MG63 (cell line): ENCODE data around the gene NPAS1. TPM values are rescaled to one million over a fixed set of nuclear protein-coding genes. Genes with fewer than 3 reads are reported as not detected.

Experiments used
- DNase-seq: peaks from one replicate; pipeline ENCODE4 v3.0.0-alpha.2; 2020
- H3K27me3 ChIP-seq: fragments of 250-450 bp; sonication (Bioruptor Pico); 2 replicates; pipeline ENCODE4 v1.5.1; 2020; ENCODE audit warnings: mild to moderate bottlenecking, moderate library complexity
- H3K36me3 ChIP-seq: fragments of 250-450 bp; sonication (Bioruptor Pico); 2 replicates; pipeline ENCODE4 v1.5.1; 2020; ENCODE audit warnings: mild to moderate bottlenecking, moderate library complexity
- H3K4me3 ChIP-seq: fragments of 250-450 bp; sonication (Bioruptor Pico); 2 replicates; pipeline ENCODE4 v1.5.1; 2020; ENCODE audit warnings: mild to moderate bottlenecking, moderate library complexity
- H3K9me3 ChIP-seq: fragments of 250-450 bp; sonication (Bioruptor Pico); 2 replicates; pipeline ENCODE4 v1.5.1; 2020; ENCODE audit warnings: mild to moderate bottlenecking, moderate library complexity
- total RNA-seq: library from RNA; depleted of rRNA; stranded (reverse); fragments of >200 nt; shearing (Covaris generic); gene quantifications from 2 replicates; pipeline ENCODE4 v1.2.3, GENCODE V29; 2014; ENCODE audit warnings: low replicate concordance; rRNA removed

NPAS1 gene
- total RNA-seq = 0.33 TPM in 1 of 2 replicates, not detected in the other

DNA sequence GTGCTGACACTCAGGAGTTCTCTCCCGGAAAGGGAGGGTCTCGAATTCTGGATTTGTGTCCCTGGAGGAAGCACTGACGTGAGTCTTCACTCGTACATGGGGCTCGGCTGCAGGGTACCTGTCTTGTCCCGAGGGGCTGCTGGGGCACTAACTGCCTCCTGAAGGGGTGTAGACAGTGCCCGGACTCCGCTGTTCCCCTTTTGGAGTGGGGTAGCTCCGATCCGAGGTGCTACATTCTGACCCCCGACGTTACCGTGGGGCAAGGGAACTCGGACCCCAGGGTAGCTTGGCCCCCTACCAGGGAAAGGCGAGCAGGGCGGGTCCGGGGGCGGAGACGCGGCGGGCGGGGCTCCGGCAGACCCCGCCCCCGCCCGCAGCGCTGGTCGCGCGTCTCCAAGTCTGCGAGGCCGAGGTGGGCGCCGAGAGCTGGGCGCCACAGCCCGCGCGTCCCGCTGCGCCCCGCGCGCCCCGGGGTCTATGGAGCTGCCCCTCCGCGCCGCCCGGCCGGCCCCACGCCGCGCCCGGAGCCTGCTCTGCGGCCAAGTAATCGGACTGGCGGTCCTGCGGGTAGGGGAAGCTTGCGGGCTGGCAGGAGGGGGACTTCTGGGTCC lies at the start of gene NPAS1:
NPAS1 (plus strand) TSS at position 407 of the 611 bp plus-strand sequence. CDS start 1,211 bp downstream, outside the sequence.
- no peak for DNase-seq
- H3K9me3 ChIP-seq = no peaks in the 10 kb centered on the region
- H3K4me3 ChIP-seq = peak within 1 kb of the TSS; percentile 33
- H3K36me3 ChIP-seq = no peaks in the 10 kb centered on the region
- peaks cover 49% of the 10 kb centered on the region for H3K27me3 ChIP-seq

- H3K27me3 ChIP-seq = no peaks in the 10 kb centered on the region
- H3K36me3 ChIP-seq = peaks cover 29% of the 10 kb centered on the region
- peak; percentile 86 for DNase-seq
- H3K9me3 ChIP-seq = no peaks in the 10 kb centered on the region
- H3K4me3 ChIP-seq = no peak overlapping the region
These were observed 48.8 kb upstream of the NPAS1 start for GRCh38 chr19:46970815-46971214.

DNA sequence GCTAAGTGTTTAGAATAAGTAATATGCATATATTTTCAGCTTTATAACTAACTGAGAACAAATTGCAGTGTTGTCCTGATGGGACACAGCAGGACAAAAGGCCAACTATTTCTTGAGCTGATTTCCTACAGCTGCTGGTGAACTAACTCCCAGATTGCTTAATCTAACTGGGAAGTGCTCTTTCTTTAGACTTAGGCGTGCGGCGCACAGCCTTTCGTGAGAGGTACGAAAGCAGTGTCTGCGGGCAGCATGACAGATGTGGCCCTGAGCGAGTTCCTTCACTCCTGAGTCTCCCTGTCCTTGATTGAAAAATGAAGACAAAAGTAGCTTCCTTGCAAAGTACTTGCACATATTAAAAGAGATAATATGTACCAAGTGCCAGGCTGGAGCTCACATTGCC lies 47.3 kb upstream of the NPAS1 start:
- Histone ChIP-seq H3K36me3 (peaks cover 31% of the 10 kb centered on the region), H3K4me3 (no peak overlapping the region), H3K27me3 (no peaks in the 10 kb centered on the region), H3K9me3 (no peaks in the 10 kb centered on the region)
- DNase-seq = no peak

- H3K36me3 ChIP-seq = peaks cover 31% of the 10 kb centered on the region
- no peak for DNase-seq
- H3K4me3 ChIP-seq = no peak overlapping the region
- H3K9me3 ChIP-seq = no peaks in the 10 kb centered on the region
- H3K27me3 ChIP-seq = no peaks in the 10 kb centered on the region
These were observed 45.5 kb upstream of the NPAS1 start for GRCh38 chr19:46974181-46974580.

DNA sequence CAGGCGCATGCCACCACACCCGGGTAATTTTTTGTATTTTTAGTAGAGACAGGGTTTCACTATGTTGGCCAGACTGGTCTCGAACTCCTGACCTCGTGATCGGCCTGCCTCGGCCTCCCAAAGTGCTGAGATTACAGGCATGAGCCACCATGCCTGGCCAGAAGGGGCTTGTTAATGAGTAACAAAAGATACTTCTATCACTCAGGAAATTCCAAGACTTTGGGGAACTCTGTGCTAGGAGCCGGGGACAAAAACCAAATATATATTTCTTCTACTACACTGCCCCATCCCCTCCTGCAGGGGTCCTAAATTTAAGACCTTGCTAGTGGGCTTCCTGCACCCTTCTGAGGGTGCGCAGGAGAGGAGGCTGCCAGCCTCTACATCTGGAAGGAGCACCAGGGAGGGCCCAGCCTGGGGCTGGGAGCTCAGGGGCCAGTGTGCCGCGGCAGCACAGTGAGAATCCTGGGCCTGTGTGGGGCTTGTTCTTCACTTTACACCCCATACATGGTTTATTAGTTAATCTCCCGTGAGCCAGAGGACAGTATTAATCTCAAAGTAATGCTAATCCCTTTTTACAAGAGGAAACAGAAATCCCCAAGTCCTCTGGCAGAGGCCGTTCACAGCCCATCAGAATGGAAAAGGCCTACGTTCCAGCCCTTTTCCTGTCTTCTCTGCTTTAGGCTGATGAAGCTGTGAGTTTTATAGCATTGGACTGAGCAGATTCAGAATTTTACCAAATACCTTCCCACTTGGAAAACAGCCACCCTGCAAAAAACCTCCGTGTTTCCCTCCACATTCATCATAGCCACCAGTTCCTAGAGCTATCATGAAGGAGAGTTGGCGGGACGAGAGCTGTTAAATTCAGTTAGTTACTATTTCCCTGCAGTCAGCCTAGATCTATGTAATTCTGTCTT lies 44.4 kb upstream of the NPAS1 start:
- Histone ChIP-seq H3K4me3 (no peak overlapping the region), H3K36me3 (peaks cover 29% of the 10 kb centered on the region), H3K27me3 (no peaks in the 10 kb centered on the region), H3K9me3 (no peaks in the 10 kb centered on the region)
- DNase-seq = no peak

DNA sequence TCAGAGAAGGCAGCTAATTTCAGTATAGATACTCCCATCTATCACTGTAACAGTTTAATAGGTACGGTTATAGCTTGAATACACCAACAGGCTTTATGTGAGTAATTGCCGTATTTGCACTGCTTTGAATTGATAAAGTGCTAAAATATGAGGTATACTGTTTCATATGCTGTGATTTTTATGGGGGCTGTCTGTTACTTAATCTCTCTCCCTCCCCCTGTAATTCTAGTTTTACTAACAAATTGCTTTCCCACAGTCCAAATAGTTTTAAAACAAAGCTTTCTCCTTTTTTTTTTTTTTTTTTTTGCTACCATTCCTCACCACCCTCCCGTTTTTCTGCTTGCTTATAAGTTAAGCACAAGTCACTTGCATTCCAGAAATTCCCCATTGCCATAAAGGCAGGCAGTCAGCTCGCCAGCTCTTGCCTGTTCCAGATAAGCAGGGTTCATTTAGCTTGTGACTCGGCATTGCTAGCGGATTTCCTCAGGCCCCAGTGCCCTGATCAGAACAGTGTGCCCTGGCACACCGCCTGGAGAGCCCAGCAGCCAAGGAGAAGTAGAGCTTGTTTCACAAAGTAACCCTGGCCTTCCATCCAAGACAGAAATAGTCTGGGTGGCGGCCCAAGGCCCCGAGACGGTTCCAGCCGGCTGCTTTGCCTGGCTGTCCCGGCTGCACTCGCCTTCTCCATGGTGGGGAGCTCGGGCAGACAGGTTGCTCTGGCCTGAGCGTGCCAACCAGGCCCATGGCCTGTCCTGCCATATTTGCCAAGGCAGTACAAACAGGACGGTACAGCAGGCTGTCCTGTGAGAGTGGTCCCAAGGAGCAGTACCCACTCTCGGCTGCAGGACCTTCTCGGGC lies 43.5 kb upstream of the NPAS1 start:
- DNase-seq = peak; percentile 100
- Histone ChIP-seq H3K9me3 (no peaks in the 10 kb centered on the region), H3K36me3 (peaks cover 32% of the 10 kb centered on the region), H3K4me3 (no peak overlapping the region), H3K27me3 (no peaks in the 10 kb centered on the region)

DNA sequence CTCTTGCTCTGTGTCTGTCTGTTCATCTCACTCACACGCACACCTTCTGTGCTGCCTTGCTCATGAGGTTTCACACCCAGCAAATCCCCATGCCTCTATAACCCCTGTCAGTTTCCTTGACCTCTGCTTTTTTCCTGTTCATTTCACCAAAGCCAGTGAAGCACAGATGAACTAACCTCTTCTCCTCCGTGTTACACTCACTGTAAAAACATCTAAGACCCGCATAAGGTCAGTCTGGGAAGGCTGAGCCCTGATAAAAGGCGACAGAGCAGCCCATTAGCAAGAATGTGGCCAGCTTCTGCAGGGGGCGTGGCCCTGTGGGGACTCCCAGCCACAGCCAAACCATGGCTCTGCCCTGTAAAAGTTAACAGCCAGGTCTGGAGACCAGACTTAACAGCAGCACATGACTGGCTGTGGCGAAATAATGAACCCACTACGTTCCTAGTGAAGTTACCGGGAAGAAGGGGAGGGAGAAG lies 42.8 kb upstream of the NPAS1 start:
- Histone ChIP-seq H3K27me3 (no peaks in the 10 kb centered on the region), H3K9me3 (no peaks in the 10 kb centered on the region), H3K4me3 (no peak overlapping the region), H3K36me3 (peaks cover 27% of the 10 kb centered on the region)
- peak; percentile 69 for DNase-seq

DNA sequence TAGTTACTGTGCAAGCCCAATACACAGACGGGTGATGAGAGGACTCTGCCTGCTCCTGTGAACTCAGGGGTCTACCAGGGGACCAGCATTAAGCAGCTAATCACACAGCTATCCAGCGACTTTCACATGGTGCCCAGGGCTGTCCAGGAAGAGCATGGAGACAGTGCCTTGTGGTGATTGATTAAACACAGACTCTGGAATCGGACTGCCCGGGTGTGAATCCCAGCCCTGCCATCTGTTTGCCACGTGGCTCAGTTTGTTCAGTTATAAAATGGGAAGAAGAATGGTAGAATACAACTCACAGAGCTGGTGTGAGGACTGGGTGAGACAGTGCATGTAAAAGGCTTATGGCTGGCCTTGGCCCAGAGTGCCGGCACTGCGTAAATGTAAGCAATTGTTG lies 42.1 kb upstream of the NPAS1 start:
- DNase-seq = no peak
- Histone ChIP-seq H3K36me3 (peaks cover 24% of the 10 kb centered on the region), H3K9me3 (no peaks in the 10 kb centered on the region), H3K4me3 (no peak overlapping the region), H3K27me3 (no peaks in the 10 kb centered on the region)

- Histone ChIP-seq H3K27me3 (no peaks in the 10 kb centered on the region), H3K4me3 (no peak overlapping the region)
- no peak for DNase-seq
These were observed 41.3 kb upstream of the NPAS1 start for GRCh38 chr19:46978171-46978869.

GRCh38 chr19:46979126-46980105 lies 40.2 kb upstream of the NPAS1 start:
- no peaks in the 10 kb centered on the region for H3K27me3 ChIP-seq
- no peaks in the 10 kb centered on the region for H3K9me3 ChIP-seq
- peaks cover 17% of the 10 kb centered on the region for H3K36me3 ChIP-seq
- no peak for DNase-seq
- no peak overlapping the region for H3K4me3 ChIP-seq

More at GRCh38 chr19:46978171-46978869, 41.3 kb upstream of the NPAS1 start:
- peaks cover 23% of the 10 kb centered on the region for H3K36me3 ChIP-seq
- H3K9me3 ChIP-seq = no peaks in the 10 kb centered on the region

GRCh38 chr19:46980761-46981160 lies 38.9 kb upstream of the NPAS1 start:
- Histone ChIP-seq H3K9me3 (no peaks in the 10 kb centered on the region), H3K36me3 (peaks cover 17% of the 10 kb centered on the region), H3K27me3 (no peaks in the 10 kb centered on the region), H3K4me3 (no peak overlapping the region)
- DNase-seq = no peak

- H3K4me3 ChIP-seq = no peak overlapping the region
- H3K36me3 ChIP-seq = peaks cover 17% of the 10 kb centered on the region
- no peaks in the 10 kb centered on the region for H3K27me3 ChIP-seq
- no peaks in the 10 kb centered on the region for H3K9me3 ChIP-seq
- DNase-seq = no peak
These were observed 38.2 kb upstream of the NPAS1 start for GRCh38 chr19:46981286-46981945.

DNA sequence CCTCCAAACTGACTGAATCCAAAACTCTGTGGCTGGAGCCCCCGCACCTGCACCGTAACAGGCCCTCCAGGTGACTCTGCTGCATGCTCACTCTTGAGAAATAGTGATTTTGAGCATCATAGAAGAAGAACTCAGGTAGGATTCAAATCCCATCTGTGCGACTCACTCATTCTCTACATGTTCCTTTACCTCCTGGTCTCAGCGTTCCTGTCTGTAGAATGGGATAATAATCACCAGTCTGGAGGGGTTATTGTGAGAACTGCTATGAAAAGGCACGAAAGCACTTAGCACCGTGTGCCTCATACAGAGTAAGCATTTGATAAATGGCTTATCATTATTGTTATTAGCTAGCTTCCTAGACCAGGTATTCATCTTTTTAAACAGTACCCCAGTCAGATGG lies 36.5 kb upstream of the NPAS1 start:
- Histone ChIP-seq H3K9me3 (no peaks in the 10 kb centered on the region), H3K27me3 (no peaks in the 10 kb centered on the region), H3K36me3 (peaks cover 13% of the 10 kb centered on the region), H3K4me3 (no peak overlapping the region)
- DNase-seq = no peak

GRCh38 chr19:46984077-46985010 lies 35.3 kb upstream of the NPAS1 start:
- Histone ChIP-seq H3K4me3 (no peak overlapping the region), H3K36me3 (peaks cover 25% of the 10 kb centered on the region), H3K9me3 (no peaks in the 10 kb centered on the region), H3K27me3 (no peaks in the 10 kb centered on the region)
- DNase-seq = no peak
